ENCODE data around the gene HOTAIR.

GRCh38 chr12:53973236-53974042, 1.3 kb downstream of the HOTAIR start:
- TF ChIP-seq, protein P1, sequence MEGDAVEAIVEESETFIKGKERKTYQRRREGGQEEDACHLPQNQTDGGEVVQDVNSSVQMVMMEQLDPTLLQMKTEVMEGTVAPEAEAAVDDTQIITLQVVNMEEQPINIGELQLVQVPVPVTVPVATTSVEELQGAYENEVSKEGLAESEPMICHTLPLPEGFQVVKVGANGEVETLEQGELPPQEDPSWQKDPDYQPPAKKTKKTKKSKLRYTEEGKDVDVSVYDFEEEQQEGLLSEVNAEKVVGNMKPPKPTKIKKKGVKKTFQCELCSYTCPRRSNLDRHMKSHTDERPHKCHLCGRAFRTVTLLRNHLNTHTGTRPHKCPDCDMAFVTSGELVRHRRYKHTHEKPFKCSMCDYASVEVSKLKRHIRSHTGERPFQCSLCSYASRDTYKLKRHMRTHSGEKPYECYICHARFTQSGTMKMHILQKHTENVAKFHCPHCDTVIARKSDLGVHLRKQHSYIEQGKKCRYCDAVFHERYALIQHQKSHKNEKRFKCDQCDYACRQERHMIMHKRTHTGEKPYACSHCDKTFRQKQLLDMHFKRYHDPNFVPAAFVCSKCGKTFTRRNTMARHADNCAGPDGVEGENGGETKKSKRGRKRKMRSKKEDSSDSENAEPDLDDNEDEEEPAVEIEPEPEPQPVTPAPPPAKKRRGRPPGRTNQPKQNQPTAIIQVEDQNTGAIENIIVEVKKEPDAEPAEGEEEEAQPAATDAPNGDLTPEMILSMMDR (IDR thresholded peaks at IDR 0.05) = no peak
- TF ChIP-seq EZH2 (IDR thresholded peaks at IDR 0.05) = peak; percentile 100

Measured in neural progenitor cell (in vitro differentiated cells).